Measurements from ENCODE around the gene HEMGN. TPM values are rescaled to one million over a fixed set of nuclear protein-coding genes. Genes with fewer than 3 reads are reported as not detected.

The HEMGN gene
- polyA plus RNA-seq (2013, experiment 1 of 2): not detected
- polyA plus RNA-seq (2013, experiment 2 of 2): 0.01 TPM

DNA sequence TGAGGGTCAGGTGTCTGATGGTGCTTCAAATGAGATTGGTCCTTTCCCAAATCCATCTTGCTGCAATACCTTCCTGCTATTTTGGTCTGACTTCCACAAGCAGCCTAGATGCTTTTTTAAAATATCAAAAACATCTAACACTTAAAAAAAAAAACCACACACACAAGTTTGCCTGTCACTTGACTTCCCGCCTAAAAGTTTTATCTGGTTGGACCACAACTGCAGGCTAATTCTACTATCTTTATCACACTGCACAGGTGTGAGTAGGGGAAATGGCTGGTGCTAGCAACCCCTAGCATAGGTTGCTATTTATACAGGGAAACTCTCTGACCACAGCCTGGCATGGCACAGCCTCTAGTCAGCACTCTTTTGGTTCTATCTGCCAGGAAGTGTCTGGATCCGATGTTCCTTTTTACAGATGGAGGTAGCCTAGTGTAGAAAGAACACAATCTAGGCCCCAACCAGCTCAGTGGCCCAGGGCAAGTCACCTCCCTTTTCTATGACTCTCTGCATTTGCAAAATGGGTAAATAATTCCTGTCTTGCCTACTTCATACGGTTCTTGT, at the start of gene HEMGN:
Gene HEMGN, minus strand, starts transcription at position 92 of the 564 bp plus-strand sequence. Its CDS starts 36 bp downstream, at position 56.
- Histone ChIP-seq H3K23ac (ENCODE audit: low read depth, low read length, poor library complexity) (no peak within 1 kb of the TSS), H3K9ac (ENCODE audit: low read depth, low read length, poor library complexity) (no peak within 1 kb of the TSS), H3K18ac (ENCODE audit: low read length) (no peak within 1 kb of the TSS), H2AK5ac (ENCODE audit: low read depth, low read length) (no peak within 1 kb of the TSS), H4K91ac (ENCODE audit: low read depth, low read length, poor library complexity) (no peak within 1 kb of the TSS), H3K4me3 (ENCODE audit: low read length in 2 of 2) (no peak within 1 kb of the TSS), H3K27me3 (ENCODE audit: control insufficient read depth in 3 of 3, insufficient read depth in 3 of 3, low read depth in 1 of 3, low read length in 3 of 3) (peaks cover 0 to 80% (median 30%) of the 10 kb centered on the region in 3 experiments), H2BK5ac (ENCODE audit: low read length) (no peak within 1 kb of the TSS), H3K9me3 (replicated peaks in 1 of 2; ENCODE audit: control insufficient read depth in 2 of 2, insufficient read depth in 1 of 2, low read depth in 1 of 2, low read length in 2 of 2) (no peaks in the 10 kb centered on the region), H2AFZ (ENCODE audit: low read length) (no peak within 1 kb of the TSS), H3K4me2 (ENCODE audit: insufficient read depth, low read length, poor library complexity, severe bottlenecking) (no peak within 1 kb of the TSS), H3K79me1 (ENCODE audit: low read depth, low read length) (no peaks in the 10 kb centered on the region), H3K4me1 (ENCODE audit: control insufficient read depth in 2 of 2, insufficient read depth in 1 of 2, low read depth in 1 of 2, low read length in 2 of 2) (no peaks in the 10 kb centered on the region), H3K36me3 (replicated peaks in 1 of 2; ENCODE audit: control insufficient read depth in 2 of 2, insufficient read depth in 2 of 2, low read length in 2 of 2) (no peaks in the 10 kb centered on the region), H4K8ac (ENCODE audit: low read depth, low read length) (no peak within 1 kb of the TSS), H3K4ac (ENCODE audit: low read length) (no peak within 1 kb of the TSS), H3K14ac (ENCODE audit: low read length) (no peak within 1 kb of the TSS), H2BK12ac (ENCODE audit: low read length) (no peak within 1 kb of the TSS), H2BK15ac (ENCODE audit: low read length) (no peak within 1 kb of the TSS), H3K27ac (replicated peaks; ENCODE audit: low read length) (no peak within 1 kb of the TSS), H2BK120ac (ENCODE audit: low read depth, low read length) (no peak within 1 kb of the TSS)
- DNase-seq (ENCODE audit: low spot score): no peak
- no CpG with 5 or more reads among the region's 3 CpGs for WGBS, 2 donors (ENCODE audit: extremely low coverage in 2 of 2, insufficient read length in 2 of 2, insufficient replicate concordance in 1 of 2)

- peaks cover 5% of the 10 kb centered on the region for H3K79me1 ChIP-seq (ENCODE audit: low read depth, low read length)
- no peak overlapping the region for H3K4me2 ChIP-seq (ENCODE audit: insufficient read depth, low read length, poor library complexity, severe bottlenecking)
- no peak overlapping the region for H2AFZ ChIP-seq (ENCODE audit: low read length)
- H2BK120ac ChIP-seq (ENCODE audit: low read depth, low read length): no peak overlapping the region
- H3K4ac ChIP-seq (ENCODE audit: low read length): no peak overlapping the region
- no peak overlapping the region for H3K9ac ChIP-seq (ENCODE audit: low read depth, low read length, poor library complexity)
- H2BK15ac ChIP-seq (ENCODE audit: low read length): no peak overlapping the region
- no peak overlapping the region for H4K8ac ChIP-seq (ENCODE audit: low read depth, low read length)
- H3K4me3 ChIP-seq (ENCODE audit: low read length in 2 of 2): no peak overlapping the region
- no peak overlapping the region for H2AK5ac ChIP-seq (ENCODE audit: low read depth, low read length)
- H3K9me3 ChIP-seq (replicated peaks in 1 of 2; ENCODE audit: control insufficient read depth in 2 of 2, insufficient read depth in 1 of 2, low read depth in 1 of 2, low read length in 2 of 2): peaks cover 0 to 4% of the 10 kb centered on the region in 2 donors
- no peak overlapping the region for H2BK12ac ChIP-seq (ENCODE audit: low read length)
- no CpG with 5 or more reads among the region's 5 CpGs for WGBS, 2 donors (ENCODE audit: extremely low coverage in 2 of 2, insufficient read length in 2 of 2, insufficient replicate concordance in 1 of 2)
- no peak for DNase-seq (ENCODE audit: low spot score)
- no peak overlapping the region for H3K23ac ChIP-seq (ENCODE audit: low read depth, low read length, poor library complexity)
- no peak overlapping the region for H3K18ac ChIP-seq (ENCODE audit: low read length)
- H2BK5ac ChIP-seq (ENCODE audit: low read length): no peak overlapping the region
- no peak overlapping the region for H3K27ac ChIP-seq (replicated peaks; ENCODE audit: low read length)
- peaks cover 0 to 1% of the 10 kb centered on the region in 2 donors for H3K4me1 ChIP-seq (ENCODE audit: control insufficient read depth in 2 of 2, insufficient read depth in 1 of 2, low read depth in 1 of 2, low read length in 2 of 2)
- H3K36me3 ChIP-seq (replicated peaks in 1 of 2; ENCODE audit: control insufficient read depth in 2 of 2, insufficient read depth in 2 of 2, low read length in 2 of 2): peaks cover 0 to 25% of the 10 kb centered on the region in 2 donors
- H4K91ac ChIP-seq (ENCODE audit: low read depth, low read length, poor library complexity): no peak overlapping the region
- no peak overlapping the region for H3K14ac ChIP-seq (ENCODE audit: low read length)
- H3K27me3 ChIP-seq (ENCODE audit: control insufficient read depth in 3 of 3, insufficient read depth in 3 of 3, low read depth in 1 of 3, low read length in 3 of 3): peaks cover 0 to 5% (median 0%) of the 10 kb centered on the region in 3 experiments
Measured at GRCh38 chr9:97987487-97987886, 49.5 kb upstream of the HEMGN start.

DNA sequence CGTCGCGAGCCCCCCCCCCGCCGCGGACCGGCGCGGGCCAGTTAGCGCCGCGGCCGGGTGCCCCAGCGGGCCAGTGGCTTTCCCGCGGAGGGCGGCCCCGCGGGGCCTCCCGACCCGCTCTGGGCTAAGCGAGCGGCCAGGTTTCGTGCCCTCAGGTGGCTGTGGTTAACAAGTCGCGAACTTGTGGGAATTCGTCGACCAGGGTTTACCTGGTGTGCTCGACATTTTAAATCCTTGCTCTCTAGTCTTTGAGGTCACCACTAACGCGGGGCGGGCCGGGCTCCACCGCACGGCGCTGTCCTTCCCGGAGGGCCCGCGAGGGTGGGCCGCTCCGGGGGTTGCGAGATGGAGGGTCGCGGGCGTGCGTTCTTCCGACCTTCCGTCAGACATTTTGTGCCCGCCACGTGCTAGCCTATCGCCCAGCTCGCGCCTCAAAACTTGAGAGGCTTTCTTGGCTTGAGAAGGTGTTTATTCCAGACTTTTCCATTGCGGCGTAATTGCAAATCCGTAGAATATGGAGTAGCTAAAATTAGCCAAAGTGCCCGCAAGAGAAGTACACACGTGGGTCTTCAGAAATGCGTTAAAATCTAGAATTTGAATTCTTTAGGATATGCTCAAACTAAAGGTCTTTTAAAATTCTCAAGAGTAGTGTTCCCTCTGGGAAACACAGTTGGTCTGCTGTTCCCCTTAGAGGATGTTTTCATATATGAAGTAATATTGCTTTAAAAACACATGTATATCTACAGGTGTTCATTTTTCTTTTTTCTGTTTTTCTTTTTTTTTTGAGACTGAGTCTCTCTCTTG, 47.3 kb upstream of the HEMGN start:
- peaks cover 0 to 13% of the 10 kb centered on the region in 2 donors for H3K36me3 ChIP-seq (replicated peaks in 1 of 2; ENCODE audit: control insufficient read depth in 2 of 2, insufficient read depth in 2 of 2, low read length in 2 of 2)
- peak overlapping the region; percentile 98 for H2AFZ ChIP-seq (ENCODE audit: low read length)
- peaks cover 5% of the 10 kb centered on the region for H3K79me1 ChIP-seq (ENCODE audit: low read depth, low read length)
- no peak overlapping the region for H4K91ac ChIP-seq (ENCODE audit: low read depth, low read length, poor library complexity)
- H3K23ac ChIP-seq (ENCODE audit: low read depth, low read length, poor library complexity): peak overlapping the region; percentile 87
- H3K27me3 ChIP-seq (ENCODE audit: control insufficient read depth in 3 of 3, insufficient read depth in 3 of 3, low read depth in 1 of 3, low read length in 3 of 3): peaks cover 0 to 23% (median 3%) of the 10 kb centered on the region in 3 experiments
- peak overlapping the region; percentile 72 for H2AK5ac ChIP-seq (ENCODE audit: low read depth, low read length)
- peak overlapping the region; percentile 78 for H3K4me2 ChIP-seq (ENCODE audit: insufficient read depth, low read length, poor library complexity, severe bottlenecking)
- H3K9ac ChIP-seq (ENCODE audit: low read depth, low read length, poor library complexity): peak overlapping the region; percentile 85
- no peak overlapping the region for H2BK5ac ChIP-seq (ENCODE audit: low read length)
- no peak for DNase-seq (ENCODE audit: low spot score)
- H2BK120ac ChIP-seq (ENCODE audit: low read depth, low read length): peak overlapping the region; percentile 40
- H3K4me1 ChIP-seq (ENCODE audit: control insufficient read depth in 2 of 2, insufficient read depth in 1 of 2, low read depth in 1 of 2, low read length in 2 of 2): peaks cover 3 to 14% of the 10 kb centered on the region in 2 donors
- peak overlapping the region; percentile 96 for H3K18ac ChIP-seq (ENCODE audit: low read length)
- no peak overlapping the region for H4K8ac ChIP-seq (ENCODE audit: low read depth, low read length)
- WGBS, 2 donors (ENCODE audit: extremely low coverage in 2 of 2, insufficient read length in 2 of 2, insufficient replicate concordance in 1 of 2): no CpG with 5 or more reads among the region's 59 CpGs
- no peak overlapping the region for H2BK15ac ChIP-seq (ENCODE audit: low read length)
- H2BK12ac ChIP-seq (ENCODE audit: low read length): no peak overlapping the region
- H3K4me3 ChIP-seq (ENCODE audit: low read length in 2 of 2): peak overlapping the region; percentile 89 to 97
- H3K9me3 ChIP-seq (replicated peaks in 1 of 2; ENCODE audit: control insufficient read depth in 2 of 2, insufficient read depth in 1 of 2, low read depth in 1 of 2, low read length in 2 of 2): peaks cover 0 to 4% of the 10 kb centered on the region in 2 donors
- H3K4ac ChIP-seq (ENCODE audit: low read length): peak overlapping the region; percentile 41
- no peak overlapping the region for H3K27ac ChIP-seq (replicated peaks; ENCODE audit: low read length)
- H3K14ac ChIP-seq (ENCODE audit: low read length): no peak overlapping the region
